Natural killer cell (primary cell): ENCODE data around the gene INSIG1. TPM values are rescaled to one million over a fixed set of nuclear protein-coding genes. Genes with fewer than 3 reads are reported as not detected.

Experiments used
- ATAC-seq, 3 donors: fragments of 150-1000 bp in 2 of 3; fragments of 200-7000 bp in 1 of 3; cut with Tn5 transposase; 1 replicate in 1 of 3; 2 replicates in 2 of 3; pipeline ENCODE4 v1.10.0; 2021; ENCODE audit warnings: mild to moderate bottlenecking in 2 of 3, moderate library complexity in 2 of 3
- DNase-seq, 2 donors: peaks; one replicate each; pipeline versions ENCODE4 v3.0.0 to v3.0.0-alpha.2; 2013 to 2021; ENCODE audit warnings: mixed read lengths in 1 of 2
- H3K27ac ChIP-seq: one replicate; pipeline ENCODE4 v1.5.1; 2013; ENCODE audit warnings: mild to moderate bottlenecking, low read length
- H3K27me3 ChIP-seq: one replicate; pipeline ENCODE4 v1.6.1; 2013; ENCODE audit warnings: low read length; ENCODE audit not compliant: control insufficient read depth, insufficient read depth
- H3K36me3 ChIP-seq: one replicate; pipeline ENCODE4 v1.6.1; 2013; ENCODE audit warnings: low read length; ENCODE audit not compliant: control insufficient read depth, insufficient read depth
- H3K4me1 ChIP-seq: one replicate; pipeline ENCODE4 v1.6.1; 2013; ENCODE audit warnings: low read length; ENCODE audit not compliant: control insufficient read depth, insufficient read depth
- H3K4me3 ChIP-seq: one replicate; pipeline ENCODE4 v1.5.1; 2013; ENCODE audit warnings: low read length
- H3K9me3 ChIP-seq: one replicate; pipeline ENCODE4 v1.6.1; 2013; ENCODE audit warnings: low read length; ENCODE audit not compliant: control insufficient read depth, insufficient read depth
- H3K27ac Mint-ChIP-seq, 2 donors: one replicate each; pipeline ENCODE4 v1.8.0; 2022; ENCODE audit warnings: mild to moderate bottlenecking in 2 of 2, mixed read lengths in 2 of 2, moderate library complexity in 1 of 2
- H3K27me3 Mint-ChIP-seq, 2 donors: one replicate each; pipeline ENCODE4 v1.8.0; 2022; ENCODE audit warnings: low read depth in 2 of 2, mixed read lengths in 2 of 2
- H3K36me3 Mint-ChIP-seq: one replicate; pipeline ENCODE4 v1.8.0; 2022; ENCODE audit warnings: mixed read lengths
- H3K4me1 Mint-ChIP-seq, 2 donors: one replicate each; pipeline ENCODE4 v1.8.0; 2022; ENCODE audit warnings: mixed read lengths in 2 of 2
- H3K4me3 Mint-ChIP-seq: one replicate; pipeline ENCODE4 v1.8.0; 2022; ENCODE audit warnings: mild to moderate bottlenecking, moderate library complexity, mixed read lengths
- H3K9me3 Mint-ChIP-seq, 2 donors: one replicate each; pipeline ENCODE4 v1.8.0; 2022; ENCODE audit warnings: mixed read lengths in 2 of 2
- WGBS: methylation state at CpG from one replicate; pipeline ENCODE4 v1.1.7; 2013; ENCODE audit warnings: missing lambda C conversion rate; ENCODE audit not compliant: insufficient coverage; 5-methylcytosine and 5-hydroxymethylcytosine counted together
- intact Hi-C: fragments of 100-400 bp; cut with micrococcal nuclease; formaldehyde crosslinking; loops from one replicate; pipeline ENCODE4 v1.14.2; 2022
- total RNA-seq, 4 donors: library from RNA; stranded (reverse); fragments of 120-200 nt in 1 of 4; gene quantifications; one replicate each; pipeline versions ENCODE4 v1.2.3 to v1.2.4, GENCODE V29; 2013 to 2022
- TF ChIP-seq, protein P1 (sequence below): fragments of 200-600 bp; IDR thresholded peaks from one replicate; pipeline ENCODE4 v1.8.0; 2022; ENCODE audit warnings: antibody characterized with exemption

Gene INSIG1
- total RNA-seq, 3 donors from 2014 or later (not counting 1 experiment from before 2014, with no cell fraction given), result 66.7 to 115 (median 84.5) TPM

DNA sequence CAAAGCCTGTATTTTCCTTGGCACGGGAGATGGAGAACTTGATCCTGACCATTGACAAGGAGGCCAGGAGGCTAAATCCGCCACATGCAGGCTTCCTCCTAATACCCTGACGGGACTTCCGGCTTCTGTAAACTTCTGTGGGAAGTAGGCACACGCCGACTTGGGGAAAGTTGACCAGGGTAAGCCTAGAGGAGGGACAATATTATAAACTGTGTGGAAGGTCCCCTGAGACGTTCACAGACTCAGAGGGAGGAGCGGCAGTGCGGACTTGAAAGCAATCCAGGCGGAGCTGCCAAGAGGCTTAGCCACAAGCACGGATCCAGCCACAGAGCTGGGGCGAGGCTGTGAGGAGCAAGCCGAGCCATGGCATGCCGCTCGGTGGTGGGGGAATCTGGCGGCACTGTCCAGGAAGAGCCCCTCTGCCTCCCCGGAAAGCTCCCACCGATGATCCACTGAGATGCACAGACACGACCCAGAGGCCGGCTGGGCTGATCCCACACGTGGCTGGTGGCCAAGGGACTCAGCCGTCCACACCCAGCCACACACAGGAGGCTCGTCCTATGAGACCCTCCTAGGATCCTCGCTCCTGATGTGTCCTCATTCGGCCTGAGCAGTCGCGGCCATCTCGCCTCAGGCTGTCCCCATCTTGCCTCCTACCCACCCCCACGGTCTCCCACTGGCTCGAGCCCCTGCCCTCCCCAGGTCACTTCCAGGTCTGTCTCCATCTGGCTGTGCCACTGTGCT lies 40.0 kb upstream of the INSIG1 start:
- Mint-ChIP-seq H3K4me3 (no peak overlapping the region), H3K4me1 (no peaks in the 10 kb centered on the region), H3K9me3 (no peaks in the 10 kb centered on the region), H3K27me3 (peaks cover 0 to 4% of the 10 kb centered on the region in 2 donors), H3K27ac (no peak overlapping the region), H3K36me3 (no peaks in the 10 kb centered on the region)
- no peaks in the 10 kb centered on the region for H3K9me3 ChIP-seq
- no peak for DNase-seq
- H3K4me3 ChIP-seq, result no peak overlapping the region
- TF ChIP-seq, protein P1, sequence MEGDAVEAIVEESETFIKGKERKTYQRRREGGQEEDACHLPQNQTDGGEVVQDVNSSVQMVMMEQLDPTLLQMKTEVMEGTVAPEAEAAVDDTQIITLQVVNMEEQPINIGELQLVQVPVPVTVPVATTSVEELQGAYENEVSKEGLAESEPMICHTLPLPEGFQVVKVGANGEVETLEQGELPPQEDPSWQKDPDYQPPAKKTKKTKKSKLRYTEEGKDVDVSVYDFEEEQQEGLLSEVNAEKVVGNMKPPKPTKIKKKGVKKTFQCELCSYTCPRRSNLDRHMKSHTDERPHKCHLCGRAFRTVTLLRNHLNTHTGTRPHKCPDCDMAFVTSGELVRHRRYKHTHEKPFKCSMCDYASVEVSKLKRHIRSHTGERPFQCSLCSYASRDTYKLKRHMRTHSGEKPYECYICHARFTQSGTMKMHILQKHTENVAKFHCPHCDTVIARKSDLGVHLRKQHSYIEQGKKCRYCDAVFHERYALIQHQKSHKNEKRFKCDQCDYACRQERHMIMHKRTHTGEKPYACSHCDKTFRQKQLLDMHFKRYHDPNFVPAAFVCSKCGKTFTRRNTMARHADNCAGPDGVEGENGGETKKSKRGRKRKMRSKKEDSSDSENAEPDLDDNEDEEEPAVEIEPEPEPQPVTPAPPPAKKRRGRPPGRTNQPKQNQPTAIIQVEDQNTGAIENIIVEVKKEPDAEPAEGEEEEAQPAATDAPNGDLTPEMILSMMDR, result no peak
- ATAC-seq, result no peak
- H3K27ac ChIP-seq, result no peak overlapping the region
- no peaks in the 10 kb centered on the region for H3K27me3 ChIP-seq
- WGBS, result 89% methylated on average over 30 of the region's 30 CpGs
- H3K36me3 ChIP-seq, result no peaks in the 10 kb centered on the region
- intact Hi-C loops, result no loop called here
- no peaks in the 10 kb centered on the region for H3K4me1 ChIP-seq

DNA sequence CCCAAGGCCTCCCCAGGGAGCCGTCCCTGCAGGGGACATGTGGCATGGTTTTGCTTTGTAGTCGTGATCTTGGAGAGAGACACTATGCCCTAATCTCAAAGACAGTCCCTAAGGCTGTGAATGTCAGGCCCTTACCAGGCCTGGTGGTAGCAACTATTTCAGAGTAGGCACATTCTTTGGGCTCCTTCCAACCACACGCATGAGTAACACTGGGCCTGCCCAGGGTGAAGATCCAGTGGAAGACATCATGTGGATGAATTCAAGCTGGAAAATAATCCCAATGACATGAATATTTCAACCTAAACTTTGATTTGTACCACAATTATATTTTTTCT lies 39.5 kb upstream of the INSIG1 start:
- Mint-ChIP-seq H3K4me3 (no peak overlapping the region), H3K9me3 (no peaks in the 10 kb centered on the region), H3K27ac (no peak overlapping the region), H3K27me3 (peaks cover 0 to 4% of the 10 kb centered on the region in 2 donors), H3K36me3 (no peaks in the 10 kb centered on the region), H3K4me1 (no peaks in the 10 kb centered on the region)
- H3K27me3 ChIP-seq, result no peaks in the 10 kb centered on the region
- DNase-seq (no peak), ATAC-seq (no peak)
- TF ChIP-seq, protein P1, result no peak
- no peak overlapping the region for H3K27ac ChIP-seq
- WGBS, result 90% methylated on average over 3 of the region's 3 CpGs
- H3K4me1 ChIP-seq, result no peaks in the 10 kb centered on the region
- no peaks in the 10 kb centered on the region for H3K9me3 ChIP-seq
- no peaks in the 10 kb centered on the region for H3K36me3 ChIP-seq
- intact Hi-C loops, result no loop called here
- H3K4me3 ChIP-seq, result no peak overlapping the region

DNA sequence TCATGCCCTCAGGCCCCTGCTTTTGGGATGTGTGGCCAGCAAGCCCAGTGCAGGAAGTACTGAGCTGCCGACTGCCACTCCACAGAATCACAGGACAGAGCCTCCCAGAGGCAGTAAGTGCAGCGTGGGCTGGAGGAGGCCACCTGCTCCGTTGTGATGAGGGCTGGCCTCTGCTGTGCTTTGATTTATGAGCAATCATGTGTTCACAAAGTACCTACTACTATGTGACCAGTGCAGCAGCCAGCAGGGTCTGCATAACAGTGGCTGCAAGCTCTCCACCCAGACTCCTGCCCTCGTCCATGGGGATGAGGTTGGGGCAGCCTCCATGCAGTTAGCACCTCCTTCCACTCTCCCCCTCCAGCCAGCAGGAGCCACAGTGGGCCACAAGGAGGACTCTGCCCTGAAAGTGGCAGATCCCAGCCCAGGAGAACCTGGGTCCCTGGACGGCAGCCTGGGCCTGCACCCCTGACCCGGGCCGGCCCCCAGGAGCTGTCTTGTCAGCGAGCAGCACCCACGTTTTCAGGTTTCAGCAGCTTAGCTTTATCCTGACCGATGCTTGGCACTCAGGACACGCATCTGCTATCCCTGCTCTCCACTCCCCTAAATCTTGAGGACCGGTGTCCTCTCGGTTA lies 37.7 kb upstream of the INSIG1 start:
- Histone ChIP-seq H3K27me3 (no peaks in the 10 kb centered on the region), H3K27ac (no peak overlapping the region), H3K4me1 (no peaks in the 10 kb centered on the region), H3K36me3 (no peaks in the 10 kb centered on the region), H3K9me3 (no peaks in the 10 kb centered on the region), H3K4me3 (no peak overlapping the region)
- Mint-ChIP-seq H3K27ac (no peak overlapping the region), H3K9me3 (no peaks in the 10 kb centered on the region), H3K36me3 (no peaks in the 10 kb centered on the region), H3K4me3 (no peak overlapping the region), H3K4me1 (no peaks in the 10 kb centered on the region), H3K27me3 (no peaks in the 10 kb centered on the region)
- ATAC-seq (no peak), DNase-seq (no peak)
- TF ChIP-seq, protein P1, result no peak
- 83% methylated on average over 13 of the region's 13 CpGs for whole genome bisulfite sequencing
- intact Hi-C loops, result no loop called here
